Esophagus muscularis mucosa (tissue), 4 donors: ENCODE data around the gene MAD1L1. TPM values are rescaled to one million over a fixed set of nuclear protein-coding genes. Genes with fewer than 3 reads are reported as not detected.

Experiments
- DNase-seq: peaks from one replicate; pipeline ENCODE4 v3.0.0-alpha.2; 2017; ENCODE audit errors: extremely low spot score
- H3K27ac ChIP-seq, 4 donors: fragments of 200-600 bp; sonication (generic); replicated peaks in 1 of 4; 1 replicate in 3 of 4; 2 replicates in 1 of 4; pipeline ENCODE4 v1.5.1; 2016 to 2019; ENCODE audit warnings: mild to moderate bottlenecking in 1 of 4
- H3K27me3 ChIP-seq, 4 donors: fragments of 200-600 bp; sonication (generic); one replicate each; pipeline versions ENCODE4 v1.5.1 to v1.6.0; 2016 to 2019
- H3K36me3 ChIP-seq, 4 donors: fragments of 200-600 bp; sonication (generic); one replicate each; pipeline ENCODE4 v1.5.1; 2016 to 2019
- H3K4me1 ChIP-seq, 4 donors: fragments of 200-600 bp; sonication (generic); one replicate each; pipeline ENCODE4 v1.5.1; 2016 to 2019
- H3K4me3 ChIP-seq, 4 donors: fragments of 200-600 bp; sonication (generic); 1 replicate in 2 of 4; 2 replicates in 2 of 4; pipeline ENCODE4 v1.5.1; 2016 to 2019; ENCODE audit warnings: mild to moderate bottlenecking in 4 of 4, moderate library complexity in 1 of 4
- H3K9me3 ChIP-seq, 4 donors: fragments of 200-600 bp; sonication (generic); 1 replicate in 3 of 4; 2 replicates in 1 of 4; pipeline ENCODE4 v1.5.1; 2016 to 2019
- CTCF ChIP-seq, 3 experiments: fragments of 200-600 bp in 2 of 3; fragments of 450-650 bp in 1 of 3; sonication (generic) in 2 of 3; IDR thresholded peaks; one replicate each; pipeline ENCODE4 v1.5.1; 2017 to 2019; ENCODE audit warnings: antibody characterized with exemption in 3 of 3, mild to moderate bottlenecking in 2 of 3, moderate library complexity in 1 of 3
- EP300 ChIP-seq: sonication (generic); formaldehyde crosslinking; IDR thresholded peaks from one replicate; pipeline ENCODE4 v1.6.1; 2017; ENCODE audit warnings: antibody characterized with exemption
- POLR2A ChIP-seq: fragments of 450-650 bp; IDR thresholded peaks from one replicate; pipeline ENCODE4 v1.6.1; 2017; ENCODE audit warnings: antibody characterized with exemption, moderate library complexity, mild to moderate bottlenecking, low read depth
- POLR2AphosphoS5 ChIP-seq, 2 donors: sonication (generic); formaldehyde crosslinking; IDR thresholded peaks; one replicate each; pipeline ENCODE4 v1.6.1; 2017; ENCODE audit warnings: antibody characterized with exemption in 2 of 2
- WGBS: methylation state at CpG from one replicate; pipeline ENCODE4 v1.1.5; 2018; 5-methylcytosine and 5-hydroxymethylcytosine counted together
- intact Hi-C: fragments of 100-400 bp; cut with DNase I; formaldehyde crosslinking; loops from one replicate; pipeline ENCODE4 v1.15.1; 2023
- total RNA-seq, 4 donors: library from RNA; depleted of rRNA; stranded (reverse); fragments of >200 nt; gene quantifications; one replicate each; pipeline versions ENCODE4 v1.1.0 to v1.2.1, GENCODE V29; 2016

MAD1L1 gene
- total RNA-seq, 4 donors from 2014 or later: 22.2 to 33.1 (median 29.5) TPM

DNA sequence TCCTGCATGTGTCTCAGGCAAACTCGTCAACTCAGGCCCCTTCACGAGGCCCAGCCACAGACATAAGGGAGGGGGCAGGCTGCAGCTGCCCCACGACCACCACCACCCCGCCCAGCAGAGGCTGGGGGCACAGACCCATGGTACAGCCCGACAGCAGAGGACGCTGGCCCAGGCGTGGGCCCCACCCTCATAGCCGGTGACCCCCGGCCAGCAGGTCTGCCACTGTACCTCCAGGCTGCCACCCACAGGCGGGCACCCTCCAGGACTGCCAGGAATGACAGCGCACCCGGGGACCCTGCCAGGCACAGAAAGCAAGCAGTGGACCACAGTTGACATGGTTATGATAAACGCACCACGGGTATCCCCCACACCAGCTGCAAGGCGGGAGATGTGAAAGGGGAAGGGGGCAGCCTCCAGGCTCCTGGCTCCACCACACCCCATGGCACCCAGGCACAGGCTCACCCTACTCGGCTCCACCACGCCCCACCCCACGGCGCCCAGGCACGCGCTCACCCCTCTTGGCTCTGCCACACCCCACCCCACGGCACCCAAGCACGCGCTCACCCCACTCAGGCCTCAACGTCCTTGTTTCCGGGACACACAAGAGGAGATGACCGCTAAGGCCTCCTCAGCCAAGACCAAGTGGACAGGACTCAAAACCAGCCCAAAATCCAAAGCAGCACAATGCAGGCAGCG is 135.9 kb downstream of the MAD1L1 start:
- Histone ChIP-seq H3K27ac (no peak overlapping the region), H3K27me3 (no peaks in the 10 kb centered on the region), H3K4me1 (peaks cover 0 to 9% (median 3%) of the 10 kb centered on the region in 4 donors), H3K9me3 (no peaks in the 10 kb centered on the region), H3K4me3 (no peak overlapping the region), H3K36me3 (no peaks in the 10 kb centered on the region)
- TF ChIP-seq POLR2AphosphoS5 (IDR thresholded peaks at IDR 0.05) (no peak), POLR2A (no peak), CTCF (IDR thresholded peaks at IDR 0.05) (no peak), EP300 (no peak)
- 87% methylated on average over 13 of the region's 28 CpGs for WGBS
- DNase-seq: no peak
- intact Hi-C loops: no loop called here

DNA sequence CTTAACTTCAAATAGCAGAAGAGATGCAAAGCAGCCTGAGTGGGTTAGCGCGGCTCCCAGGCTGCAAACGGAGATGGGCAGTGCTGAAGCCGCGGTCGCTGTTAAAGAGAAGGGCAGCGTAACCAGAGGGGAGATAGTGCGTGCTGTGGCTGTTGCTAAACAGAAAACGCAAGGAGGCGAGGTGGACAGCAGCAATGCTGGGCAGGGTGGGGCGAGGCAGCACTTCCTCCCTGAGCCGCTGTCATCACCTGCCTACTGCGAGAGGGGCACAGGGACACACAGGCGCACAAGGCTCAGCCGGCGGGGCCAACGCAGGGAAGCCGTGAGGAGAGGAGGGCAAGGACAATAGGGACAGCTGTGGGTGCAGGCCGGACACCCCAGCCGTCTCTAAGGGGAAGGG is 137.3 kb downstream of the MAD1L1 start:
- no peak for DNase-seq
- Histone ChIP-seq H3K27me3 (no peaks in the 10 kb centered on the region), H3K36me3 (peaks cover 0 to 6% (median 0%) of the 10 kb centered on the region in 4 donors), H3K9me3 (no peaks in the 10 kb centered on the region), H3K27ac (no peak overlapping the region), H3K4me3 (no peak overlapping the region), H3K4me1 (peaks cover 0 to 6% (median 1%) of the 10 kb centered on the region in 4 donors)
- intact Hi-C loops: no loop called here
- TF ChIP-seq POLR2A: no peak
- no peak for TF ChIP-seq EP300
- TF ChIP-seq POLR2AphosphoS5 (IDR thresholded peaks at IDR 0.05): no peak
- TF ChIP-seq CTCF (IDR thresholded peaks at IDR 0.05): no peak
- WGBS: 94% methylated on average over 20 of the region's 20 CpGs

DNA sequence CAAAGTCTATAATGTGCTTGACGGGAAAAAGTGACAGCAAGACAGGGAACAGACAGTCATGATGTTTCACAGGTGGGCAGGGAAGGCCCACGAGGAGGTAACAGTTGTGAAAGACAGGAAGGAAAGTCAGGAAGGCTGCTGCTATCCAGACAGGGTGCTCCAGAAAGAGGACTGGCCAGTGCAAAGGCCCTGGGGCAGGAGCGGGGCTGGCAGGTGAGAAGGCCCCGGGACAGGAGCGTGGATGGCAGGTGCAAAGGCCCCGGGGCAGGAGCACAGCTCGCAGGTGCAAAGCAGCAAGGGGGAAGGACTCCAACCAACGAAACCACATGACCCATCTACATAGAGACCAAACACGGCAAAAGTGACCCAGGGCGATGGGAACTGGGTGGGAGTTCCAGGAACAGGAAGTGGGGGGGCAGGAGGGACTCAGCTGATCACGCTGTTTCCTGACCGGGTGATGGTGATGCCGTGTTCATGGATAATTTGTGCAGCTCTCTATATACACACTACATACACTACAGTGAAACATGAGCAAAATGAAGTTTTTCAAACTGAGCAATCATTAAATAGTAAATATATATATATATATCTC is 138.2 kb downstream of the MAD1L1 start:
- intact Hi-C loops: no loop called here
- Histone ChIP-seq H3K4me1 (no peaks in the 10 kb centered on the region), H3K27ac (no peak overlapping the region), H3K36me3 (peaks cover 0 to 10% (median 0%) of the 10 kb centered on the region in 4 donors), H3K4me3 (no peak overlapping the region), H3K27me3 (no peaks in the 10 kb centered on the region), H3K9me3 (no peaks in the 10 kb centered on the region)
- TF ChIP-seq POLR2AphosphoS5 (IDR thresholded peaks at IDR 0.05) (no peak), EP300 (no peak), CTCF (IDR thresholded peaks at IDR 0.05) (no peak), POLR2A (no peak)
- 91% methylated on average over 13 of the region's 13 CpGs for WGBS
- no peak for DNase-seq

DNA sequence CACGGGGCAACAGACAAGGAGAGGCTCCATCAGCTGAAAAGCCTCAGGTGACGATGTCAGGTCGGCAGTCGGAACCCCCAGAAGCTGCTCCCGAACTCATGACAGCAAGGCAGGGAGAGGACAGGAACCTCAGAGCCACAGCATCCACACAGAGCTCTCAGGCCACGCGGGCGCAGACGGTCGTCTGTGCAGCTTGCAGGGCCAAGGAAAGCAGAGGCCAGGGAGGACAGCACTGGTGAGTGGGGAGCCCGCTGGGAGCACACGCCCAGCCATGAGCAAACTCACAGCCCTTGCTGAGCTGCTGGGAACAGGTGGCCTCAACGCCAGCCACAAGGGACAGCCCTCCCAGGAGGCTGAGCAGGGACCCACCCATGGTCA is 138.9 kb downstream of the MAD1L1 start:
- Histone ChIP-seq H3K9me3 (no peaks in the 10 kb centered on the region), H3K4me3 (no peak overlapping the region), H3K36me3 (peaks cover 0 to 10% (median 0%) of the 10 kb centered on the region in 4 donors), H3K27ac (no peak overlapping the region), H3K4me1 (no peaks in the 10 kb centered on the region), H3K27me3 (no peaks in the 10 kb centered on the region)
- 44% methylated on average over 1 of the region's 13 CpGs for WGBS
- TF ChIP-seq POLR2AphosphoS5 (IDR thresholded peaks at IDR 0.05) (no peak), POLR2A (no peak), EP300 (no peak), CTCF (IDR thresholded peaks at IDR 0.05) (no peak)
- no peak for DNase-seq
- intact Hi-C loops: no loop called here
